Measurements from ENCODE around the gene NELL1. TPM values are rescaled to one million over a fixed set of nuclear protein-coding genes. Genes with fewer than 3 reads are reported as not detected.

Gene NELL1
- total and polyA plus RNA-seq, 2 experiments from 2014 or later: 1.6 TPM; not detected in 1

GRCh38 chr11:21472261-21472660 is 802.9 kb downstream of the NELL1 start (continued):
- TF ChIP-seq ZNF462 (CRISPR knock-in tag; IDR thresholded peaks at IDR 0.05): no peak
- TF ChIP-seq ZNF114 (CRISPR knock-in tag; IDR thresholded peaks at IDR 0.05): no peak
- TF ChIP-seq CTCF (conservative IDR thresholded peaks at IDR 0.05; ENCODE audit: low read depth in 2 of 2): no peak
- TF ChIP-seq STAT1 (IDR thresholded peaks at IDR 0.05; ENCODE audit: unreplicated experiment): no peak
- TF ChIP-seq CREB1 (CRISPR knock-in tag; IDR thresholded peaks at IDR 0.05; ENCODE audit: low read depth): no peak
- no peak for TF ChIP-seq EZH2phosphoT487 (IDR thresholded peaks at IDR 0.05; ENCODE audit: unreplicated experiment)
- TF ChIP-seq EZH2 (IDR thresholded peaks at IDR 0.05; ENCODE audit: low read depth, unreplicated experiment): no peak

DNA sequence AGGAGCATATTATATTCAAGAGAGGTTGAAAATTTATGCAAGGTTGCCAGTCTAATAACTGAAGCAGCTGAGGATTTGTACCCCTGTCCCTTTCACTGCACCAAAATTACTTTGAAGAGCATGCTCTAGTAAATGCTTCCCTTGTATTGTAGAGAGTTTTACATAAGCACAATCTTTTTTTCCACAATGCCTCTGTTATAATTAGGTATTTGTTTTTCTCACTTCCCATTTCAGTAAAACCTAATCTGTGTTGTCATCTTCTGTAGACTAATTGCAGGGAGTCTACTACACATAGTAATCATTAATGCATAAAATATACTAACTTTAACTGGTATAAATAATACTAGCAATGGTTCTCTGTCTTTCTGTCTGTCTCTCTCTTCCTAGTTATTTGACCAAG is 805.1 kb downstream of the NELL1 start:
- Mint-ChIP-seq H3K36me3 (ENCODE audit: low read depth) (no peaks in the 10 kb centered on the region), H3K4me3 (no peak overlapping the region), H3K9me3 (no peaks in the 10 kb centered on the region), H3K27ac (no peak overlapping the region), H3K27me3 (ENCODE audit: insufficient read depth, low read depth, poor library complexity) (no peaks in the 10 kb centered on the region), H3K4me1 (peaks cover 17% of the 10 kb centered on the region)
- ATAC-seq: no peak
- Histone ChIP-seq H3K4me3 (no peak overlapping the region), H3F3A (replicated peaks; ENCODE audit: low read depth) (no peaks in the 10 kb centered on the region), H4K20me1 (replicated peaks; ENCODE audit: insufficient read depth) (no peaks in the 10 kb centered on the region), H3K27me3 (ENCODE audit: insufficient read depth) (no peaks in the 10 kb centered on the region), H3K9me2 (ENCODE audit: insufficient read depth) (no peaks in the 10 kb centered on the region), H3K4me1 (ENCODE audit: insufficient read depth) (peaks cover 11% of the 10 kb centered on the region), H3K36me3 (ENCODE audit: insufficient read depth) (no peaks in the 10 kb centered on the region), H3K27ac (ENCODE audit: low read depth) (no peak overlapping the region), H2AFZ (no peak overlapping the region), H3K79me2 (replicated peaks; ENCODE audit: insufficient read depth) (no peaks in the 10 kb centered on the region), H3K4me2 (no peak overlapping the region)
- DNase-seq (ENCODE audit: low spot score): no peak
- TF ChIP-seq EZH2 (IDR thresholded peaks at IDR 0.05; ENCODE audit: low read depth, unreplicated experiment) (no peak), ZNF331 (CRISPR knock-in tag; IDR thresholded peaks at IDR 0.05; ENCODE audit: low read depth) (no peak), JUNB (IDR thresholded peaks at IDR 0.05; ENCODE audit: unreplicated experiment) (no peak), ETS1 (IDR thresholded peaks at IDR 0.05) (no peak), CREB1 (CRISPR knock-in tag; IDR thresholded peaks at IDR 0.05; ENCODE audit: low read depth) (no peak), POLR2AphosphoS5 (IDR thresholded peaks at IDR 0.05; ENCODE audit: low read depth) (no peak)

Data from GM23338 (cell line).